Activated CD4-positive, alpha-beta memory T cell treated with anti-CD3 and anti-CD28 coated beads for 36 hours (primary cell): ENCODE results near the gene TMEM191C. TPM values are rescaled to one million over a fixed set of nuclear protein-coding genes. Genes with fewer than 3 reads are reported as not detected.
"Not testable (repeated sequence)": the region's sequence is repeated elsewhere in the genome, so short reads cannot be mapped to it uniquely, and the experiment has no call there.

Experiments used
- CTCF ChIA-PET: fragments of 350-600 bp; sonication (Branson Sonifier 250); formaldehyde crosslinking; loops from one replicate; lab custom pipeline; 2021; ENCODE audit warnings: antibody characterized with exemption, inconsistent platforms; lab: Charles Lee
- POLR2A ChIA-PET: fragments of 350-600 bp; sonication (Branson Sonifier 250); formaldehyde crosslinking; loops from one replicate; lab custom pipeline; 2021; ENCODE audit warnings: antibody characterized with exemption; lab: Charles Lee
- DNase-seq: peaks from one replicate; pipeline ENCODE4 v3.0.0-alpha.2; 2020
- H3K27ac Mint-ChIP-seq: one replicate; pipeline ENCODE4 v1.8.0; 2021; ENCODE audit warnings: mixed read lengths
- H3K27me3 Mint-ChIP-seq: one replicate; pipeline ENCODE4 v1.8.0; 2021; ENCODE audit warnings: mixed read lengths
- H3K36me3 Mint-ChIP-seq: one replicate; pipeline ENCODE4 v1.8.0; 2021; ENCODE audit warnings: mixed read lengths
- H3K4me1 Mint-ChIP-seq: one replicate; pipeline ENCODE4 v1.8.0; 2021; ENCODE audit warnings: low read depth, mixed read lengths
- H3K4me3 Mint-ChIP-seq: one replicate; pipeline ENCODE4 v1.8.0; 2021; ENCODE audit warnings: mild to moderate bottlenecking, mixed read lengths
- H3K9me3 Mint-ChIP-seq: one replicate; pipeline ENCODE4 v1.8.0; 2021; ENCODE audit warnings: mixed read lengths
- intact Hi-C: fragments of 100-400 bp; cut with micrococcal nuclease; formaldehyde crosslinking; loops from one replicate; pipeline ENCODE4 v1.15.1; 2023
- total RNA-seq, 2 experiments: library from RNA; stranded (reverse); gene quantifications; one replicate each; pipeline ENCODE4 v1.2.3, GENCODE V29; 2021

The TMEM191C gene
- total RNA-seq, 2 experiments from 2014 or later, result 0.78 to 1.4 TPM

DNA sequence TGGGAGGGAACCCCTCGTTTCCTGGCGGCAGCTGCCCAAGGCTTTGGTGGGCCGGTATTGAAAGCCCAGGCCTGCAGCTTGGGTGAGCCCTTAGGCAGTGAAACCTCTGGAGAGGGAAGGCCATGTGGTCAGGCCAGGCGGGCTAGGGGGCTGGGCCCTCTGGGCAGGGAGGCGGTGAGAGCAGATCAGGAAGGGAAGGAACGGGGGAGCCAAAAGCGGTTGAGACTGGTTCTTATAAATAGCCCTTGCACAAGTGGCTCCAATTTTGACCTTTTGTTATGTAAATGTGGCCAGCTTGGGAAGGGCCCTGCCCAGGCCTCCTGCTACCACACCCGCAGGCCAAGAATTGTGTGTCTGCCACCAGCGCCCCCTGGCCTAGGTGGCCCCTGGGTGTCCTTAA, 25.1 kb upstream of the TMEM191C start:
- intact Hi-C loops, DNase-seq, H3K27ac Mint-ChIP-seq, H3K36me3 Mint-ChIP-seq, H3K27me3 Mint-ChIP-seq, POLR2A ChIA-PET, H3K4me1 Mint-ChIP-seq, H3K4me3 Mint-ChIP-seq, CTCF ChIA-PET, H3K9me3 Mint-ChIP-seq: not testable (repeated sequence)

DNA sequence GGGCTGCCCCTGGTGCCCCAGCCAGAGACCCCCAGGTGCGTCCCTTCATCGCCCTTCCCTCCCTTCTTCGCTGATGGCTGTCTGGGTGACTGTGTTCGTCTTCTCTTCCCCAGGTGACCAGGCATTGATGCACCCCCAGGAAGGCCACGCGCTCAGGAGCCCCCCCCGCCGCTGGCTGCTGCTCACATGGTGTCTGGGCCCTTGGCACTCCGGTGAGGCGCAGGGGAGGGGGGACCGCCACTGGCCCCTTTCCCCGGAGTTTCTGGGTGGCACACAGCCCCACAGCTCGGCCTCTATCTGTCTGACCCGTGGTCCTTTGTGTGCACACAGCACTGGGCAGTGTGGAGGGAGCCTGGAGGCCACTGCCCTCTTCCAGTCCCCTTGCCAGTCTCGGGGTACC, 24.5 kb upstream of the TMEM191C start:
- H3K4me1 Mint-ChIP-seq, POLR2A ChIA-PET, CTCF ChIA-PET, intact Hi-C loops, H3K36me3 Mint-ChIP-seq, H3K27ac Mint-ChIP-seq, H3K27me3 Mint-ChIP-seq, DNase-seq, H3K9me3 Mint-ChIP-seq, H3K4me3 Mint-ChIP-seq: not testable (repeated sequence)

DNA sequence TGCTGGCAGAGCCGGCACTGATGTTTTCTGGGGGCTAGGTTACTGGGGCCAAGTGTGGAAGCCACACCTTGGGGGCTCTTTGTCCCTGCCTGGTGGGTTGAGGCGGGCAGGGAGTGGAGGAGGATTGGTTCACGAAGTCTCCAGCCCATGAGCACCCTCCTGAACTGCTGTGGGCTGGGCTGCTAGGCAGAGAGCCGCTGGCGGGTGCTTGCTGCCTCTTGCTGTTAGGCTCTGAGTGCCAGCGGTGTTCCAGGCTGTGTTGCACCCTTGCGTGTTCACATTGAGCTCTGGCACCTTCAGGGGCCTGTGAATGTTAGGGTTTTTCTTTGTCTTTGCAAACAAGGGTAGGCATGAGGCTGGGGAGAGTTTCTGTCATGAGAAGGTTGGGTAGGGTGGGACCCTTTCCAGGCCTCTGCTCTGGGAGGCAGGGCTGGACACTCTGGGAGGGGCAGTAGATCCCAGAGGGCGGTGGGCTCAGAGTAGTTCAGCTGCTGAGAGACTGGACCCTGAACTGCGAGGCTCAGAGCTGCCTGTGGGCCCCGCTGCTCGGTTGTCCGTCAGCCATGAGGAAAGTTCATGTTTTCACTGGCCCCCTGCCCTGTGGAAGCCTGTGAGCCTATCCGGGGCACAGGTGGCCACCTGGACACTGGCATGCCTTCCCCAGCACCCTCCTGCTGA, 24.0 kb upstream of the TMEM191C start:
- DNase-seq, result no peak
- Mint-ChIP-seq H3K27ac (no peak overlapping the region), H3K9me3 (no peaks in the 10 kb centered on the region), H3K4me3 (no peak overlapping the region), H3K36me3 (peaks cover 4% of the 10 kb centered on the region), H3K27me3 (no peaks in the 10 kb centered on the region), H3K4me1 (no peaks in the 10 kb centered on the region)
- intact Hi-C loops, result no loop called here
- CTCF ChIA-PET, result no interaction called here
- POLR2A ChIA-PET, result no interaction called here

DNA sequence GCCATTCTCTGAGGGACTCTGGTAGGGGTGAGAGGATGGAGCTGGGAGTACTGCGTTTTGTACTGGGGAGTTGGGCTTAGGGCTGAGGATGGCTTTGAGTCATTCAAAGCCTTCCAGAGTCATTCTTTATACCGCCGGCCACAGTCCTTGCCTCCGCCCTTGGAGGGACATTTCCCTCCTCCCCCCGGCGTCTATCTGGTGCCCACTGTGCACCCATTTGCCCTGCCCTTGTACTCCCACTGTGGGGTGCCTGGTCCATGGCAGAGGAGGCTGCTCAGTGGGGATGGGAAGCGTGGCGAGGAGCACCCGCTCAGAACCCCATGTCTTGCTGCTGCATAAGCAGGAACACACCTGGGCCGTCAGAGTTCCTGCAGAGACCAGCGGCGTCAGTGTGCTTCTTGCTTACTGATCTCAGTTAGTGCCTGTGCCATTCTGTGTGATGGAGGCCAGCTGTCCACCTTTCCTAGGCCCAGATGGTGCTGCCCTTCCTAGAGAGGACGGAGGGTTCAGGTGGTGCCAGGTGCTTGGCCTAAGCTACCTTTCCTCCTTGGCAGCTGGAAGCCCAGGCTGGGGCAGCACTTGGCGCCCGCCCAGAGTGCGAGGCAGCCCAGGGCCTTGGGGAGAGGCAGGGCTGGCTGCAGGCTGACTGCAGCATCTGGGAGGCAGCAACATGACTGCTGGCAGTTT, 23.3 kb upstream of the TMEM191C start:
- peaks cover 4% of the 10 kb centered on the region for H3K36me3 Mint-ChIP-seq
- DNase-seq, result no peak
- no peak overlapping the region for H3K4me3 Mint-ChIP-seq
- H3K27ac Mint-ChIP-seq, result no peak overlapping the region
- ChIA-PET CTCF (no interaction called here), POLR2A (no interaction called here)
- intact Hi-C loops, result no loop called here
- H3K27me3 Mint-ChIP-seq, result no peaks in the 10 kb centered on the region
- no peaks in the 10 kb centered on the region for H3K4me1 Mint-ChIP-seq
- no peaks in the 10 kb centered on the region for H3K9me3 Mint-ChIP-seq

DNA sequence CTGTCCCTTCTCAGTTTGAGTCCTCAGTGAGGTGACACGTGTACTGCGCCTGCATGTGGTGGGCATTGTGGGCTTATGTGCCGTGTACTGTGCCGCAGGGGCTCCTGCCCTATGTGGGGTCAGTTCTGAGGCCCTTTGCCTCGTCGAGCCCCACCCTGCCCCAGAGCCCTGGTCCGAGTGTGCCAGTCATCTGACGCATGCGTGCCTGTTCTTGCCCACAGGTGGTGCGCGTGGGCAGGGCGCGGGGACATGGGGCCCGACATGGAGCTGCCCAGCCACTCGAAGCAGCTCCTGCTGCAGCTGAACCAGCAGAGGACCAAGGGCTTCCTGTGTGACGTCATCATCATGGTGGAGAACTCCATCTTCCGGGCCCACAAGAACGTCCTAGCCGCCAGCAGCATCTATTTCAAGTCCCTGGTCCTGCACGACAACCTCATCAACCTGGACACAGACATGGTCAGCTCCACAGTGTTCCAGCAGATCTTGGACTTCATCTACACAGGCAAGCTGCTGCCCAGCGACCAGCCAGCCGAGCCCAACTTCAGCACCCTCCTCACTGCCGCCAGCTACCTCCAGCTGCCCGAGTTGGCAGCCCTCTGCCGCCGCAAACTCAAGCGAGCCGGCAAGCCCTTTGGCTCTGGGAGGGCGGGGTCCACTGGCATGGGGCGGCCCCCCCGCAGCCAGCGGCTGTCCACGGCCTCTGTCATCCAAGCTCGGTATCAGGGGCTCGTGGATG, 22.3 kb upstream of the TMEM191C start:
- intact Hi-C loops, result no loop called here
- POLR2A ChIA-PET, result no interaction called here
- no peak for DNase-seq
- CTCF ChIA-PET, result no interaction called here
- no peaks in the 10 kb centered on the region for H3K9me3 Mint-ChIP-seq
- peaks cover 4% of the 10 kb centered on the region for H3K36me3 Mint-ChIP-seq
- no peak overlapping the region for H3K4me3 Mint-ChIP-seq
- H3K4me1 Mint-ChIP-seq, result no peaks in the 10 kb centered on the region
- H3K27me3 Mint-ChIP-seq, result no peaks in the 10 kb centered on the region
- no peak overlapping the region for H3K27ac Mint-ChIP-seq

DNA sequence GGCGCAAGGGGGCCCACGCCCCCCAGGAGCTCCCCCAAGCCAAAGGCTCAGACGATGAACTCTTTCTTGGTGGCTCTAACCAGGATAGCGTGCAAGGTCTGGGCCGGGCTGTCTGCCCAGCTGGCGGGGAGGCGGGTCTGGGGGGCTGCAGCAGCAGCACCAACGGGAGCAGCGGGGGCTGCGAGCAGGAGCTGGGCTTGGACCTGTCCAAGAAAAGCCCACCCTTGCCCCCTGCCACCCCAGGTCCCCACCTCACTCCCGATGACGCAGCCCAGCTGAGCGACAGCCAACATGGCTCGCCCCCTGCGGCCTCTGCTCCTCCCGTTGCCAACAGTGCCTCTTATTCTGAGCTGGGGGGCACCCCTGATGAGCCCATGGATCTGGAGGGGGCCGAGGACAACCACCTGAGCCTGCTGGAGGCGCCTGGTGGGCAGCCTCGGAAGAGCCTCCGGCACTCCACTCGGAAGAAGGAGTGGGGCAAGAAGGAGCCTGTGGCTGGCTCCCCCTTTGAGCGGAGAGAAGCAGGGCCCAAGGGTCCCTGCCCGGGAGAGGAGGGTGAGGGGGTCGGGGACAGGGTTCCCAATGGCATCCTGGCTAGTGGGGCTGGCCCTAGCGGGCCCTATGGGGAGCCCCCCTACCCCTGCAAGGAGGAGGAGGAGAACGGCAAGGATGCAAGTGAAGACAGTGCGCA, 21.6 kb upstream of the TMEM191C start:
- ChIA-PET POLR2A (no interaction called here), CTCF (no interaction called here)
- intact Hi-C loops, result no loop called here
- no peak overlapping the region for H3K4me3 Mint-ChIP-seq
- DNase-seq, result no peak
- no peaks in the 10 kb centered on the region for H3K4me1 Mint-ChIP-seq
- H3K27ac Mint-ChIP-seq, result no peak overlapping the region
- no peaks in the 10 kb centered on the region for H3K27me3 Mint-ChIP-seq
- no peaks in the 10 kb centered on the region for H3K9me3 Mint-ChIP-seq
- H3K36me3 Mint-ChIP-seq, result peaks cover 4% of the 10 kb centered on the region

DNA sequence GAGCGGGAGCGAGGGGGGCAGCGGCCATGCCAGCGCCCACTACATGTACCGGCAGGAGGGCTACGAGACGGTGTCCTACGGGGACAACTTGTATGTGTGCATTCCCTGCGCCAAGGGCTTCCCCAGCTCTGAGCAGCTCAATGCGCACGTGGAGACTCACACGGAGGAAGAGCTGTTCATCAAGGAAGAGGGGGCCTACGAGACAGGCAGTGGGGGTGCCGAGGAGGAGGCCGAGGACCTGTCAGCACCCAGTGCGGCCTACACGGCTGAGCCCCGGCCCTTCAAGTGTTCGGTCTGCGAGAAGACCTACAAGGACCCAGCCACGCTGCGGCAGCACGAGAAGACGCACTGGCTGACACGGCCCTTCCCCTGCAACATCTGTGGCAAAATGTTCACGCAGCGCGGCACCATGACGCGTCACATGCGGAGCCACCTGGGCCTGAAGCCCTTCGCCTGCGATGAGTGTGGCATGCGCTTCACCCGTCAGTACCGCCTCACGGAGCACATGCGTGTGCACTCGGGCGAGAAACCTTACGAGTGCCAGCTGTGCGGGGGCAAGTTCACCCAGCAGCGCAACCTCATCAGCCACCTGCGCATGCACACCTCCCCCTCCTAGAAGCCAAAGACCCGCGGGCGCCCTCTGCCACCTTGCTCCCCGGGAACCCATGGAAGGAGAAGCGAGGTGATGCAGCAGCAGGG, 20.9 kb upstream of the TMEM191C start:
- no peaks in the 10 kb centered on the region for H3K27me3 Mint-ChIP-seq
- ChIA-PET POLR2A (no interaction called here), CTCF (no interaction called here)
- intact Hi-C loops, result no loop called here
- H3K4me3 Mint-ChIP-seq, result no peak overlapping the region
- no peak overlapping the region for H3K27ac Mint-ChIP-seq
- DNase-seq, result no peak
- H3K4me1 Mint-ChIP-seq, result no peaks in the 10 kb centered on the region
- H3K9me3 Mint-ChIP-seq, result no peaks in the 10 kb centered on the region
- peaks cover 4% of the 10 kb centered on the region for H3K36me3 Mint-ChIP-seq

DNA sequence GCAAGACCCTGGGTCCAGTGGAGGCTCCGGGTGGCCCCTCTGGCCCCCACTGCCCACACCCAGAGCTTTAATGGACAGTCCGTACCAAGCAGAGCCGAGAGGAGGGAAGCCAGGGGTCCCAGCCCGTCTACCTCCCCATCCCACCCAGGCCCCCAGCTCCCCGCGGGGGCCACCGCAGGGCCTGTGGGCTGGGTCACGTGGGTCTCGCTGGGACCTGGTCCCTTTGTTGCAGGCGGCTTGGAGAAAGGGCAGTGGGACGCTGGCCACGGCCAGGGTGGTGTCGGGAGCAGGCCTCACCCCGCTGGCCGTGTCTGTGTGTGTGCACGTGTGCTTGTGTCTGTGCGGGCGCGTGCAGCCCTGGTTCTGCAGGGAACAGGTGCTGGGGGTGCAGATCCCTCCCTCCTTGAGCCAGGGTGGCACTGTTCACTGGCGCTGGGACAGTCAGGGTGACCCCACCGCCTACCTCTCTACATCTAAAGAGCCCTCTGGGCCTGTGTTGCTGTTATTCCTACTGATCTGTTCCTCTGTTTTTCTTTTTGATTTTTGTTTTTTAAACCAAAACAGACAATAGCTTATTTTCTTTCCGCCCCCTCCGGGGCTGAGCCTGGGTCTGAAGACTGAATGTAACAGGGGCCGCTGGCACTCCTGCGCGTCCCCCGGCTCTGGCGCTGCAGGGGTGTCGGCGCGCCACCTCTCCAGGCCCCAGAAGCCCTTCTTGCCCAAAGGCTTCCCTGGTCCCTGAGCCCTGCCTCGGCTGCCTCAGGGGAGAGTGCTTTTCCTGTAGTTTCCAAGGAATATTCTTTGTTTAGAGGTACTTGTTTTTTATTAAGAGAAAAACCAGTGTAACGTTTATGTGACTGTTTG, 20.1 kb upstream of the TMEM191C start:
- no peaks in the 10 kb centered on the region for H3K27me3 Mint-ChIP-seq
- intact Hi-C loops, result no loop called here
- ChIA-PET POLR2A (no interaction called here), CTCF (no interaction called here)
- no peak overlapping the region for H3K4me3 Mint-ChIP-seq
- H3K36me3 Mint-ChIP-seq, result peaks cover 4% of the 10 kb centered on the region
- no peaks in the 10 kb centered on the region for H3K9me3 Mint-ChIP-seq
- H3K4me1 Mint-ChIP-seq, result no peaks in the 10 kb centered on the region
- H3K27ac Mint-ChIP-seq, result no peak overlapping the region
- no peak for DNase-seq

DNA sequence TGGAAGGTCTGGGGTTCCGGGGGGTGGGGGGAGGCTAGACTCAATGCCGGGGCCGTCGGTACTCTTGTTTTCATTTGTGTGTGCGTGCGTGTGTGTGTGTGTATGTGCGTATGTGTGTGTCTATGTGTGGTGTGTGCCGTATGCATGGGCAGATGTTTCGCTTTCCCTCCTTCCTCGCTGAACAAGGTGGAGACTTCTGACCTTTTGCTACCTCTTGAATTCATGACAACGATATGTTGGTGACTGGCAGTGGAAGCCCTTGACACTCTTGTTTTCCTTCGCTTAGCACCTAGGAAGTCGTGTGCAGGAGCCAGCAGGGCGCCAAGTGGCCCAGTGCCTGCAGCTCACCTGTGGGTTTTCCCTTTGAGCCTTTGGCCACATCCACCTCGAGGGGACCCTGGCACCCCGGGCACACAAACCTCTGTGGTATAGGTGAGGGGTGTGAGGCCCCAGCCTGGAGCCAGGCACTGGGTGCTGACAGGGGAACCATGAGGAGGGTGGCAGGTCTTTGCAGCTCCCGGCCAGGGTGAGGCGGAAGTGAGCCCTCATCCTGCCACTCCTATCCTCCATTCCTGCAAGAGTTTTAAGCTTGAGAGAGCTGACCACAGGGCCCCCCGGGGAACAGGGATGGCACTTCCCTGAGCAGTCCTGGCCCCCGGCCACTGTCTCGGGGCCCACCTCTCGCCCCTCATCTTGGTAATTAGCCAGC, 19.3 kb upstream of the TMEM191C start:
- Mint-ChIP-seq H3K9me3 (no peaks in the 10 kb centered on the region), H3K27ac (no peak overlapping the region), H3K4me1 (no peaks in the 10 kb centered on the region), H3K27me3 (no peaks in the 10 kb centered on the region), H3K36me3 (peaks cover 4% of the 10 kb centered on the region), H3K4me3 (no peak overlapping the region)
- ChIA-PET CTCF (no interaction called here), POLR2A (no interaction called here)
- DNase-seq, result no peak
- intact Hi-C loops, result no loop called here

DNA sequence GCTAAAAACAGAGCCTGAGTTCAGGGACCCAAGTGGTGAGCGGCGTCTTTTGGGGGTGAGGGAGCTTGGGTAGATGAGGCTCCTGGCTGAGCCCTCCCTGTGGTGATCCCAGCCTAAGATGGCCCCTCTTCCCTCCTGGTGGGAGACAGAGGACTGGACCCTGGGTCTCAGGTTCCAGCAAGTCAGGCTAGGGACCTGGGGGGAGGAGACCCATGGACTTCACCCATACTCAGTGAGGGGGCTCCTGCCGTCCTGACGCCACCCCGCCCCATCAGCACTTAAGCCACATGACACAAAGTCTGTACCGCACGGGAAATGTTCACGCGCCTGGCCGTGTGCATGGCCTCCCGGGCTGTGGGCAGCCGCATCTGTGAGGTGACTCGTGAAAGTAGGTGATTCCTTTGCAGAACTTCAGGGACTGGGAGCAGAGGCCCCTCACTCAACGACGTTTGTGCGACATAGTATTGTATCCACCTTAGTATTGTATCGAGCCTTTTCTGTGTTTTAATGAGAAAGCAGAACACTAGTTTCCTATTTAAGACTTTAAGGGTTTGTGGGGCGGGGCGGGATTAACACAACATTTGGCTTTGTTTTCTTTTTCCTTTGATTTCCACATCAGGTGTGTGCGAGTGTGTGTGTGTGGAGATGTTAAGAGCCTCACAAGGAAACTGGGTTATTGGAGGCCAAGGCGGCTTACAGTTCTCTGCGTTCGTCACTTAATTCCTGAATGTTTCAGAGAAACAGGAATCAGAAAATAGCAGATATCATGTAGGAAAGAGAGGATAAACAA, 18.4 kb upstream of the TMEM191C start:
- peaks cover 4% of the 10 kb centered on the region for H3K36me3 Mint-ChIP-seq
- no peak for DNase-seq
- no peaks in the 10 kb centered on the region for H3K27me3 Mint-ChIP-seq
- H3K4me1 Mint-ChIP-seq, result no peaks in the 10 kb centered on the region
- no peak overlapping the region for H3K27ac Mint-ChIP-seq
- H3K4me3 Mint-ChIP-seq, result no peak overlapping the region
- no peaks in the 10 kb centered on the region for H3K9me3 Mint-ChIP-seq
- intact Hi-C loops, result no loop called here
- POLR2A ChIA-PET, result no interaction called here
- CTCF ChIA-PET, result no interaction called here
